Coronary artery (tissue), 2 donors: ENCODE measurements around the gene SLC39A10.
"Not testable (repeated sequence)": the region's sequence is repeated elsewhere in the genome, so short reads cannot be mapped to it uniquely, and the experiment has no call there.

Experiments used
- DNase-seq: peaks from one replicate; pipeline ENCODE4 v3.0.0-alpha.2; 2017; ENCODE audit warnings: low spot score
- H3K27ac ChIP-seq, 2 donors: fragments of 200-600 bp; sonication (generic); one replicate each; pipeline ENCODE4 v1.5.1; 2016 to 2019
- H3K4me3 ChIP-seq: fragments of 200-600 bp; sonication (generic); 2 replicates; pipeline ENCODE4 v1.5.1; 2016; ENCODE audit warnings: mild to moderate bottlenecking, moderate library complexity
- CTCF ChIP-seq: fragments of 200-600 bp; sonication (generic); IDR thresholded peaks from one replicate; pipeline ENCODE4 v1.5.1; 2019; ENCODE audit warnings: antibody characterized with exemption

SLC39A10 gene

DNA sequence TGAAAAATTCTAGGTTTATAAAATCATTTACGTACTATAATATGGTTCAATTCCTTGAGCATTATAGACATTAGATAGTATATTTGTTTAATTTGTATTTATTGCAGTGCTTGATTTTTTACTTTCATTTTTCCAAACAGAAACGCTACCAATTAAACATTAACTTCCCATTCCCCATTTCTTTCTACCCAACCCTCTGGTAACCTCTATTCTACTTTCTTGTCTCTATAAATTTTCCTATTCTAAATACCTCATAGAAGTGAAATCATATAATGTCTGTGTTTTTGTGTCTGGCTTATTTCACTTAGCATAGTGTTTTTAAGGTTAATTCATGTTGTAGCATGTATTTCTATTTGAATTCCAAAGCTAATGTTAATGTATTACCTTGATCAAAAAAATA lies 11.6 kb upstream of the SLC39A10 start:
- no peak overlapping the region for H3K4me3 ChIP-seq
- no peak overlapping the region for H3K27ac ChIP-seq
- no peak for DNase-seq
- TF ChIP-seq CTCF = no peak

- no peak overlapping the region for H3K27ac ChIP-seq
Measured at GRCh38 chr2:195646424-195646823, 10.6 kb upstream of the SLC39A10 start.

DNA sequence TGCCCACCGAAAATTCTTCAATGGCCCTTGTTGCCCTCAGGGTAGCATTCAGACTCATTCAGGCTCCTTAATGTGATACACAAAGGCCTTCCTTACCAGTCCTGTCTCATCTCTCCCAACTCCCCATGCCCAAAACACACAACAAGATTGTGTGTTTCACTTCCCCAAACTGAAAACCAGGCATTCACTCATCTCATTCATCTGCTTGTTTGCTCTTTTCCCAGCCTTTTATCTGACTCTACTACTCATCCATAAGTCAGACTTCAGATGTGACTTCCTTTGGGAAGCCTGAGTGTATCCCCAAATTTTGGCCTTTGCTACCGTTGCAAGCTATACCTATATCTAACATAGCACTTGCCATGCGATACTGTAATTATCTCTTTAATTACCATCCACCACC lies 9.7 kb upstream of the SLC39A10 start:
- Histone ChIP-seq H3K27ac (no peak overlapping the region), H3K4me3 (no peak overlapping the region)
- no peak for DNase-seq
- no peak for TF ChIP-seq CTCF

More at GRCh38 chr2:195646424-195646823, 10.6 kb upstream of the SLC39A10 start:
- H3K4me3 ChIP-seq = no peak overlapping the region
- no peak for TF ChIP-seq CTCF
- no peak for DNase-seq

DNA sequence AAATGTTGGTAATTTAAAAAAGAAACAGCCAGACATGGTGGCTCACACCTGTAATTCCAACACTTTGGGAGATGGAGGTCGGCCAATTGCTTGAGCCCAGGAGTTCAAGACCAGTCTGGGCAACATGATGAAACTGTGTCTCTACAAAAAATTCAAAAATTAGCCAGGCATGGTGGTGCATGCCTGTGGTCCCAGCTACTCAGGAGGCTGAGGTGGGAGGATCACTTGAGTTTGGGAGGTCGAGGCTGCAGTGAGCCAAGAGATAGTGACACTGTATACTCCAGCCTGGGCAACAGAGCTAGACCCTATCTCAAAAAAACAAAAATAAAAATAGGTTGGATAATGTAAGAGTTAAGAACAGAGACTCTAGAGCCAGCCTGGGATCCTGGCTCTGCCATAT lies 8.7 kb upstream of the SLC39A10 start:
- not testable (repeated sequence) for H3K27ac ChIP-seq, DNase-seq, H3K4me3 ChIP-seq

DNA sequence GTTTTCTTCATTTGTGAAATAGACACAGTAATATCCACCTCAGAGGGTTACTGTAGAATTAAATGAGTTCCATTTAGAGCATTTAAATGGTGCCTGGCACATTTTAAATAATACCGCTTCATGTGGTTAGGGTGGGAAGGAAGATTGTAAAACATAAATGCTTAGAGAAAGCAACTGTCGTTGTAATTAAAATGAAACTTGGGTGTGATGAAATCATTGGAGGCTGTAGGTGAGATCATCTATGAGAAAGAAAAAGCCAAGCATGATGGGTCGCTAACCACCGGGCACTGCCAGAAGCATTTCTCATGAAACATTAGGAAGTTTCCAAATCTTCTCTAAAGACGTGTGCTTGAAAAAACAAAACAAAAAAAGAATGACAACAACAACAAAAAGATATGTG lies 8.2 kb upstream of the SLC39A10 start:
- no peak for TF ChIP-seq CTCF
- H3K27ac ChIP-seq = no peak overlapping the region
- H3K4me3 ChIP-seq = no peak overlapping the region
- no peak for DNase-seq

DNA sequence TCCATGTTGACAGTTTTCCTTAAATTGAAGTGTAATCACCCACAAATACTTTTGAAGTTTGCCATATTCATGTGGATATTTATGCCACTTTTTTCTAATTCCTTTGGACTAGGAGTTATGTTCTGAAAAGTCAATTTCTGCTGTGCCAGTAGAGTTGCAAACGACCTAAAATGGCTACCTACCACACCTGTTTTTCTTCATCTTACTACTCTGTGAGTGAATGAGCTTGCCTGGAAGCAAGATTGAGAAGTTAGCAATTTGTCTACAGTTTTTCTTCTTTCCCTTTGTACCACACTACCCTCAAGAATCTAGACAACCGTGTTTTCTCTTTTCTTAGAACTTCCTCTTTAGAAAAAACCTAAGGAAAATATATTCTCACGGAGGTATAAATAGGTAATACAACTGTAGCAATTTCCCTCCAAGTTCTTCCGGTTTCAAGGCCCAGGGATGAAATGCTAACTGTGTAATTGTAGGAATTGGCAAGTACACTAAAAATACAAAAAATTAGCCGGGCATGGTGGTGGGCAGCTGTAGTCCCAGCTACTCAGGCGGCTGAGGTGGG lies 7.3 kb upstream of the SLC39A10 start:
- no peak for TF ChIP-seq CTCF
- H3K27ac ChIP-seq = no peak overlapping the region
- no peak overlapping the region for H3K4me3 ChIP-seq
- no peak for DNase-seq

DNA sequence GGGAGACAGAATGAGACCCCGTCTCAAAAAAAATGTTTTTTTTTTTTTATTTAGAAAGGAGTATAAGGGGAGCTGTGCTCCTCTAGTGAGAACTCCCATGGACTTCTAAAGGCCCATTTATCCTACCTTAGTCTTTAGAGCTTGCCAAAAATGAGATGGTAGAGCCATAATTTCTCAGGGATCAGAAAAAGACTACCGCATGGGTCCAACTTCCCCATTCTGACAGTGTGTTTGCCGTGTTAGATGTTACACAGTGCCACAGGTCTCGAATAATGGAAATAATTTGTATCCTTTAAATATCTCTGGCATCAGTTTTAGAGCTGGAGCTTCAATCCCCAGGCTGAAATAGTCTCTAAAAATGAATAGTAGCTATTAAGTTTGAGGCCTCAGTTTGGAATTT lies 6.0 kb upstream of the SLC39A10 start:
- no peak for DNase-seq
- H3K4me3 ChIP-seq = no peak overlapping the region
- no peak overlapping the region for H3K27ac ChIP-seq
- TF ChIP-seq CTCF = no peak

- DNase-seq = no peak
- Histone ChIP-seq H3K27ac (no peak overlapping the region), H3K4me3 (no peak overlapping the region)
- no peak for TF ChIP-seq CTCF
Measured at GRCh38 chr2:195652911-195653310, 4.1 kb upstream of the SLC39A10 start.
